GM18870 (cell line): ENCODE measurements around the gene PES1.
"Not testable (repeated sequence)": the region's sequence is repeated elsewhere in the genome, so short reads cannot be mapped to it uniquely, and the experiment has no call there.

Experiments
- ATAC-seq: cut with Tn5 transposase; IDR thresholded peaks from one replicate; pipeline ENCODE4 v1.9.1; 2021; ENCODE audit warnings: moderate library complexity; ENCODE audit not compliant: unreplicated experiment

Gene PES1

DNA sequence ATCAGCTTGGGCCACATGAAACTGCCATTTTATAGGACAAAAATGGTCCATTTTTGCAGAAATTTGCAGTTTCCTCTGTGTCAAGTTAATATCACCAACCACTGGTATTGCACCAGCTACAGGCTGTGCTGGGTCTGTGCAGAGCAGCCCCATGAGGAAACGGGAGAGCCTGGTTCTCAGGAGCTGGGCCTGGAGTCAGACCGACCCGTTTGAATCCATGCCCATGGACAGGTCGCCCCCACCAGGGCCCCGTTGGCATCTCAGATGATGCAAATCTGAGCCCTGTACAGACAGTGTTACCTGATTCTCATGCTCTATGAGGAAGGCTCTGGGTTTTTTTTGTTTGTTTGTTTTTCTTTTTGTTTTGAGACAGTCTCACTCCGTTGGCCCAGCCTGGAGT is 35.3 kb downstream of the PES1 start:
- ATAC-seq, result no peak

DNA sequence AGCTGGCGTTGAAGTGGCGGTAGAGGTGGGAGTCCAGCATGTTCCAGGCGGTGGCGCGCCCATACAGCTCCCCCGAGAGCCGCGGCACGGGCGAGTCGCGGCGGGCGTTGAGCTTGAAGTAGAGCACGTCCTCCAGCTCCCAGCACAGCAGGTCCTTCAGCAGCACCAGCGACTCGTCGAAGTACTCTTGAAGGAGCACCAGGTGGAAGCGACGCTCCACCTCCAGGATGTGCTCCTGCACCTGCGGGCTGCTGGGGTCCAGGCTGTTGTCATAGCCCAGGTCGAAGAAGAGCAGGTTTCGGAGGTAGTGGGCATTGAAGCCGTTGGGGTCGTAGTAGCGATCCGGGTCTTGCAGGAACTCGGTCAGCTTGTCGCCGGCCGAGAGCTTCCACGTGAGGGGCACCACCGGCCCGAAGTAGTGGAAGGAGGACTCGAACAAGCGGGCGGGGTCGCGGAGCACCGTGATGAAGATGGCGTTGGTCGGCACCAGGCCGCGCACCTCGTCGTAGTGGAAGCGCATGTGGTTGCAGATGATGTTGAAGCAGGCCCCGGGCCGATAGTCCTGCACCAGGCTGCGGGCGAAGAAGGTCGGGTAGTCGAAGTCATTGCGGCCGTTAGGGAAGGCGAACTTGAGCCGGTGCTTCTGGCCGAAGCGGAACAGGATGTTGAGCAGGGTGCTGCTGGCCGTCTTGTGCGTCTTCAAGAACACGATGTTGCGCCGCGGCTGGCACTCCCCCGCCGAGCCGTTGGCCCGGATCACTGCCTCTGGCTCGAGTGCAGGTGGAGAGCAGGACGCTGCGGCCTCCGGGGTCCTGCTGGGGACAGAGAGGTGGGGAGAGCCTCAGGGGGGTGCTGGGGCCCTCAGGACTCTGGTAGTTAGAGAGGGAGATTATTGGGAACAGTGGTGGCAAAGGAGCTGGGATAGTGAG is 36.2 kb downstream of the PES1 start:
- ATAC-seq, result no peak

DNA sequence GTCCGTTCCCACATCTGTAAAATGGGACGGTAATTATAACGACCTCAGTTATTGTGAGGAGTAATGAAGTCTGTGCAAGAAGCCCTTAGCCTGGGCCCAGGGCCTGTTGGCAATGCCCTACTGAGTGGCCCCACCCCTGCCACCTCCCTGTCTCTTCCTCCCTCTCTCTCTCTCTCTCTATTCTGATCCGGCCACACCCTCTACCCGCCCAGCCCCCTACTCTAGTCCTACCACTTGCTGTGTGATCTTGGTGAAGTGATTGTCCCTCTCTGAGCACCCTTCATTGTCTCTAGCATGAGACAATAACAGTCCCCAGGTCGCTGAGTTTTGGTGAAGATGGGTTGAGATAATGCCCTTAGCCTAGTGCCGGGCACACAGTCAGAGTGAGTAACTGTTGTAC is 37.7 kb downstream of the PES1 start:
- ATAC-seq, result no peak

DNA sequence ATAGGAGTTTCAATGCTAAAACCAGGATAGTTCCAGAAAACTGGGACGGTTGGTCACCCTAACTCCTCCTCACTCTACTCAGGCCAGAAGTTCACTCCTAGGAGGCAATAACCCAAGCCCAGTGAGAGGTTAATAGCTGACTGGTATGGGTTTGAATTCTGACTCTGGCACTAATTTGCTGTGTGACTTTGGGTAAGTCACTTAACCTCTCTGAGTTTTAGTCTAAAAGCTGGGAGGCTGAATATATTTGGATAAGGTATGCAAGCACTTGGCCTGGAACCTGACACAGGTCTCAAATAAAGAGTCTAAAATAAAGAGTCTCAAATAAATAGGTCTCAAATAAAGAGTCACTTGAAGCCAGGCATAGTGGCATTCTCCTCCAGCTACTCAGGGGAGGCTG is 39.0 kb downstream of the PES1 start:
- ATAC-seq, result no peak

DNA sequence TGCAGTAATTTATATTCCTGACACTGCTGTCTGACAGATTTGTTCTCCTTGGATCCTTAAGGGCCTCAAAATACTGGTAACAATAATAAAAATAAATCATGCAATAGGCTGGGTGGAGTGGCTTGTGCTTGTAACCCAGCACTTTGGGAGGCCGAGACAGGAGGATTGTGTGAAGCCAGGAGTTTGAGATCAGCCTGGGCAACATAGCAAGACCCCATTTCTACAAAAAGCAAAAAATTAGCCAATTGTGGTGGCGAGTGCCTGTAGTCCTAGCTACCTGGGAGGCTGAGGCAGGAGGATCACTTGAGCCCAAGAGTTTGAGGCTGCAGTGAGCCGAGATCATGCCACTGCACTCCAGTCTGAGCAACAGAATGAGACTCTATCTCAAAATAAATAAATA is 39.9 kb downstream of the PES1 start:
- ATAC-seq, result not testable (repeated sequence)

DNA sequence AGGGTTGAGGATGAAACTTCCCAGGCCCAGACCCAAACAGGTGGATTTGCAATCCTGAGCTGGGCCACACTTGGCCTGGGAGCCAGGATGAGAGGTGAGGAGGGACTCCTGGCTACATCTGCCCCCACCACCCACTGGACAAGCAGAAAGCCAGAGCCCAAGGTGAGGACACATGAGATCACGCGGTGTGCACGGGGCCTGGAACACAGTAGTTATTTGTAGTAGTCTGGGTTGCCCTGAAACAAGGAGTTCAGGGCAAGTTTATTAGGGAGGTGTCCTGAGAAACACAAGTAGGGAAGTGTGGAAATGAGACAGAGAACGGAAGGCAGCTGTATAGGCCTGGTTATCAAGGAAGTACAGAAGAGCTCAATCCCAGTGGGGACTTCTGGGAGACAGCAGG is 44.5 kb downstream of the PES1 start:
- no peak for ATAC-seq

DNA sequence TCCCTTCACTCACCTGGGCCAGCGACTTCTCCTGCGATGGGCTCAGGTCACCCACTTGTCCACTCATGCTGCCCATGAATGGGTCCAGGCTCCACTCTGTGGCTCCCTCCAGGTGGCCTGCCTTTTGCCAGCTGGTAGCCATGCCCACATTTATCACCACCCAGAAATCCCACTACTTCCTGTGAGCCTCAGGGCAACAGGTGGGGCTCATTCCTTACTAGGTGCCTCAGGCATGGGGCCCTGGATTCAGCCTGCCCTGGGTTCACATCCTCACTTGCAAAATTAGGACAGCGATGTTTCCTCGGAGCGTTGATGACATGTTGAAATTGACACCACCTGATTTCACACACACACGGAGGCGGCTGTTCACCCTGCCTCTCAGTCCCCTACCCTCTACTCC is 45.1 kb downstream of the PES1 start, which contains the start of gene SEC14L6:
Gene SEC14L6, minus strand, starts transcription at position 126 of the 400 bp plus-strand sequence. Its CDS starts 59 bp downstream, at position 67.
- no peak for ATAC-seq

DNA sequence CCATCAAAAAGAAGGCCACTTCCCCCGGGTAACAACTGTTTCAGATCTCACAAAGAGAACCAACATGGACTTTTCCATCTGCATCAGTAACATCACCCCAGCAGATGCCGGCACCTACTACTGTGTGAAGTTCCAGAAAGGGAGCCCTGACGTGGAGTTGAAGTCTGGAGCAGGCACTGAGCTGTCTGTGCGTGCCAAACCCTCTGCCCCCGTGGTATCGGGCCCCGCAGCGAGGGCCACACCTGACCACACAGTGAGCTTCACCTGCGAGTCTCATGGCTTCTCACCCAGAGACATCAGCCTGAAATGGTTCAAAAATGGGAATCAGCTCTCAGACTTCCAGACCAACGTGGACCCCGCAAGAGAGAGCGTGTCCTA is 48.9 kb downstream of the PES1 start:
- ATAC-seq, result no peak

DNA sequence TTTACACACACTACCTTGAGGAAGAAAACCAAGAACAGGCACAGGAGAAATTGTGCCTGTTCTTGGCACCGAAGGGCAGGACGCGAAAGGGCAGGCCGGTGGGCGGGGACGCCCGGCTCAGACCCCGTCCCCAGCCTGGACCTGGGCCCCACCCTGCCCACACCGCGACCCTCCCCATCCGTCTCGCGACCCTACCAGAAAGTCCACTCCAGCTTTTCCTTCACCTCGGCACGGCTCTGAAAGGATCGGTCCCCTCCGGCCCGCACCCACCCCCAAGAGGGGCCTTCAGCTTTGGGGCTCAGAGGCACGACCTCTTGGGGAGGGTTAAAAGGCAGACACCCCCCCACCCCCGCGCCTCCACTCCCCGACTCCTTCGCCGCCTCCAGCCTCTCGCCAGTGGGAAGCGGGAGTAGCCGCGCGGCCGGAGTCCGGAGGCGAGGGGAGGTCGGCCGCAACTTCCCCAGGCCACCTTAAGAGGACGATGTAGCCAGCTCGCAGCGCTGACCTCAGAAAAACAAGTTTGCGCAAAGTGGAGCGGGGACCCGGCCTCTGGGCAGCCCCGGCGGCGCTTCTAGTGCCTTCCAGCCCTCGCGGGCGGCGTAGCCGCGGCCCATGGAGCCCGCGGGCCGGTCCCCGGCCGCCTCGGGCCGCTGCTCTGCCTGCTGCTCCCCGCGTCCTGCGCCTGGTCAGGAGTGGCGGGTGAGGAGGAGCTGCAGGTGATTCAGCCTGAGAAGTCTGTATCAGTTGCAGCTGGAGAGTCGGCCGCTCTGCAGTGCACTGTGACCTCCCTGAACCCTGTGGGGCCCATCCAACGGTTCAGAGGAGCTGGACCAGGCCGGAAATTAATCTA is 49.5 kb downstream of the PES1 start:
- ATAC-seq, result no peak

DNA sequence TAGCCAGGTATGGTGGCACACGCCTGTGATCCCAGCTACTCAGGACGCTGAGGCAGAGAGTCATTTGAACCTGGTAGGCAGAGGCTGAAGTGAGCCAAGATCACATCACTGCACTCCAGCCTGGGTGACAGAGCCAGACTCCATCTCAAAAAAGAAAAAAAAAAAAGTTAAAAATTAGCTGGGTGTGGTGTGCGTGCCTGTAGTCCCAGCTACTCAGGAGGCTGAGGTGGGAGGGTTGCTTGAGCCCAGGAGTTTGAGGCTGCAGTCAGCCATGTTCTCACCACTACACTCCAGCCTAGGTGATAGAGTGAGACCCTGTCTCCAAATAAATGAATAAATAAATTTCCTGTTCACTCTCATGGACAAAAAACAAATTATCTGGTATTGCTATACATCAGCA is 50.2 kb downstream of the PES1 start:
- not testable (repeated sequence) for ATAC-seq

DNA sequence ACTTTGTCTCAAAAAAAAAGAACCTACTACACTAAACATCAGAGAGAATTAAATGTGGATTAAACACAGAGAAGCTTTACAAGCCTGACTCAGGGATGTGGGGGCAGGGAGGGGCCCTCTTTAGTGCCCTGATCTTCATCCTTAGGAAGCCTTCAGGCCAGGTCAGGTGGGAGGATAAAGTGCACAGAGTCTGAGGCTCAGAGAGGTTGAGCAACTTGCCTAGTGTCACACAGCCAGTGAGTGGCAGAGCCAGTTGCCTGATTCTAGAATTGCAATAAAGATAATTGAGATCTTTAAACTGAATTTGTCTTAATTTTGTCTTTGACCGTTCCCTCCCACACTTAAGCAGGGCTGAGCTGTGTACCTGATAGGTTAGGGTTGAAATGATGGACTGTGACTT is 52.3 kb downstream of the PES1 start:
- ATAC-seq, result no peak

DNA sequence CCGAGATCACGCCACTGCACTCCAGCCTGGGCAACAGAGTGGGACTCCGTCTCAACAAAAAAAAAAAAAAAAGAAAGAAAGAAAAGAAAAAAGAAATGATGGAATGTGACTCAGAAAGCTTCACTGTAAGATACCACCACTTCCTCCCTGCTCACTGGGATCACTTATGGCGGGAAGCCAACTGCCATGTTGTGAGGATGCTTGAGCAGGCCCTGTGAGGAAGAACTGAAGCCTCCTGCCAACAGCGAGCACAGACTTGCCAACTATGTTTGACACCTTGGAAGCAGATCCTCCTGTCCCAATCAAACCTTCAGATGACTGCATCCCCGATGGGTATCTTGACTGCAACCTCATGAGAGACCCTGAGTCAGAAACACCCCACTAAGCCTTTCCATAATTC is 53.4 kb downstream of the PES1 start:
- ATAC-seq, result no peak

DNA sequence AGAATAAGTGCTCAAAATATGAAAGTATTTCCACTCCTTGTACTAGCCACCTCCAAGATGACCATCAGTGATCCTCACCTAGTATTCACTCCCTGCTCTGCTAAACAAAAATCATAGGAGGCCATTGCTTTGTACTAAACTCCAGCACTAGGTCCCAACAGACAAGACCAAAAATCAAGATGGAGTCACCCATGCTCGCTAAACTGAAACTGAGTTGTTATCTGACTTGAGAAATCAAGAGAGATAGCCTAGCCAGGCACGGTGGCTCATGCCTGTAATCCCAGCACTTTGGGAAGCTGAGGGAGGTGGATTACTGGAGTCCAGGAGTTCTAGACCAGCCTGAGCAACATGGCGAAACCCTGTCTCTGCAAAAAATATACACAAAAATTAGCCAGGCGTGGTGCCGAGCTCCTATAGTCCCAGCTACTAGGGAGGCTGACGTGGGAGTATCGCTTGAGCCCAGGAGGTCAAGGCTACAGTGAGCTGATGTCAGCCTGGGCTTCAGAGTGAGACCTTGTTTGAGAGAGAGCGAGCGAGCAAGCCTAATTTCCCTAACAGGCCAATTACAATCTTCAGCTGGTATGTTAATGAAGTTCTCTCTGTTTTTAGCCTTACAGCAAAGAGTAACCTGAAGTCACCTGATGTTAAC is 54.5 kb downstream of the PES1 start:
- no peak for ATAC-seq

DNA sequence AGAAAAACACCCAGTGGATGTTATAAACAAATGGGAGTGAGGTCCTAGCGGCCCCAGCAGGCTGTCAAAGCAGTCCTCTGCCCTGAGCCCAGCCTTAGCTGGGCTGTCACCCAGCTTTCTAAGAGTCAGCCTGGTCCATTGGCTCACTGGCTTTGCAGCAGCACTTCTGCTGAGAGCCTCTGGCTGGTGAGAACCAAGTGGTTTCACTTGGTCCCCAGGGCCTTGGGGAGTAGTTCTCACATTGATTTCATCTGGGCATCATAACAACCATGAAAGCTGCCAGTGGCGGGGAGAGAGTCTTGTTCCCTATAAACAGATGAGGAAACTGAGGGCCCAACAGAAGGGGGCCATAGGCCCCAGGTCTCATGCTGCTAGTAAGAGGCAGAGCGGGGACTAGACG is 56.5 kb downstream of the PES1 start:
- no peak for ATAC-seq

DNA sequence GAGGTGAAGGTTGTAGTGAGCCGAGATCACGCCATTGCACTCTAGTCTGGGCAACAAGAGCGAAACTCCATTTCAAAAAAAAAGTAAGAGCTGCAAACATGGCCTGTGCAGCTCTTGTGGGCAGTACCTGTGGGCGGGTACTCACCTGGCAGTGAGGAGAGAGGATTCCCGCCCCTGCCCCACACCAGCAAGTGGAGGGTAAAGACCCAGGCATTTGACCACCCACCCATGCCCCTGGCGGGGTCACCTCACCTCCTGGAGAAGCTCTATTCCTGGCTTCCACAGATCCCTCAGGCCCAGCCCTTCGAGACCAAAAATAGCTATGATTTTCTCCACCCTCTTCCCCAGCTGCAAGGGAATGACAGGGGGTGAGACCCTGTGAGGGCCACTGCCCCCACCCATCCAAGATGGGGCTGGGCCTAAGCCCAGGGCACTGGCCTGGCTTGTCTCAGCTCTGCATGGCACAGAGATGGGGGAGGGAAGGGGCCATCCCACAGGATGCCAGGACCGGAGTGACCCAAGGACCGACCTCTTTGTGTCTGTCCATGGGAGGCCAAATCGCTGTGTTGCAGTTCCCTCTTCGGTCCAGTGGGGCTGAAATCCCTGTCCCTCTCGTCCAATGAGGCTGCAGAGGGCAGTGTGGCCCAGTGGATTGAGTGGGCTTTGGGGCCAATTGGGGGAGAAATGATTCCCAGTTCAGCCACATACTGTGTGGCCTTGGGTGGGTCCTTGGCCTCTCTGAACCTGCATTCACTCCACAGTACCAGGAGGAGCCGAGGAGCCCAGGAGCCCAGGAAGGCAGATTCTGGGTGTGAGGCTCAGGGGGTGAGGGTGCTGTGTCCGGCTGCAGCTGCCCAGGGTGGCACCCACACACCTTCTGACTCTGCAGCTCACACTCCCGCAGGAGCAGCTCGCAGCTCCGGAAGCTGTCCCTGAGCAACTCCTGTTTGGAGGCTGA is 59.8 kb downstream of the PES1 start:
- ATAC-seq, result no peak

DNA sequence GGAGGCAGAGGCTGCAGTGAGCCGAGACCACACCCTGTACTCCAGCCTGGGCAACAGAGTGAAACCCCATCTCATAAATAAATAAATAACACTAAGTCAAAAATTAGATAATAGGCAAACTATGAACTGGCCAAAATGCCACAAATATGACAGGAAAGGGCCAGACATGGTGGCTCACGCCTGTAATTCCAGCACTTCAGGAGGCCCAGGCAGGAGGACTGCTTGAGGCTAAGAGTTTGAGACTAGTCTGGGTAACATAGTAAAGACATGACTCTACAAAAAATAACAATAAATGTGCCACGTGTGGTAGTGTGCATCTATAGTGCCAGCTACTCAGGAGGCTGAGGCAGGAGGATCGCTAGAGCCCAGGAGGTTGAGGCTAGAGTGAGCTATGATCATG is 65.1 kb downstream of the PES1 start:
- ATAC-seq, result no peak
